B cell (primary cell): Measurements from ENCODE around the gene AGO3. TPM values are rescaled to one million over a fixed set of nuclear protein-coding genes. Genes with fewer than 3 reads are reported as not detected.

Experiments used
- ATAC-seq: fragments of 200-7000 bp; cut with Tn5 transposase; one replicate; pipeline ENCODE4 v1.10.0; 2021; ENCODE audit warnings: low read depth, mild to moderate bottlenecking, moderate number of reproducible peaks, moderate library complexity
- CTCF ChIA-PET: fragments of 350-600 bp; sonication (Branson Sonifier 250); formaldehyde crosslinking; loops from one replicate; lab custom pipeline; 2021; ENCODE audit warnings: antibody characterized with exemption, inconsistent platforms; lab: Charles Lee
- POLR2A ChIA-PET: fragments of 350-600 bp; sonication (Branson Sonifier 250); formaldehyde crosslinking; loops from one replicate; lab custom pipeline; 2021; ENCODE audit warnings: antibody characterized with exemption; lab: Charles Lee
- DNase-seq: peaks from one replicate; pipeline ENCODE4 v3.0.0; 2013
- H2AFZ ChIP-seq: 2 replicates; pipeline ENCODE4 v1.6.1; 2012; ENCODE audit warnings: mild to moderate bottlenecking, low read depth, low read length; ENCODE audit not compliant: insufficient read depth, poor library complexity, severe bottlenecking
- H3K27ac ChIP-seq, 2 donors: 1 replicate in 1 of 2; 2 replicates in 1 of 2; pipeline ENCODE4 v1.5.1; 2012 to 2013; ENCODE audit warnings: low read length in 2 of 2, mild to moderate bottlenecking in 2 of 2, moderate library complexity in 1 of 2
- H3K27me3 ChIP-seq, 4 experiments: fragments of 200-600 bp in 1 of 4; sonication (generic) in 1 of 4; replicated peaks in 1 of 4; 1 replicate in 2 of 4; 2 replicates in 2 of 4; pipeline versions ENCODE4 v1.6.1 to v1.7.0; 2013 to 2016; ENCODE audit warnings: low read length in 3 of 4, mild to moderate bottlenecking in 2 of 4, mixed read lengths in 1 of 4, moderate library complexity in 1 of 4; ENCODE audit not compliant: insufficient read depth in 4 of 4, control insufficient read depth in 3 of 4; ENCODE audit errors: control extremely low read depth in 1 of 4
- H3K36me3 ChIP-seq, 2 experiments: replicated peaks in 1 of 2; 1 replicate in 1 of 2; 2 replicates in 1 of 2; pipeline versions ENCODE4 v1.6.1 to v1.7.1; 2013; ENCODE audit warnings: low read length in 1 of 2; ENCODE audit not compliant: insufficient read depth in 2 of 2, control insufficient read depth in 1 of 2; ENCODE audit errors: control extremely low read depth in 1 of 2, extremely low read depth in 1 of 2
- H3K4me1 ChIP-seq, 2 donors: fragments of 200-600 bp in 1 of 2; sonication (generic) in 1 of 2; 1 replicate in 1 of 2; 2 replicates in 1 of 2; pipeline versions ENCODE4 v1.5.1 to v1.6.1; 2013 to 2017; ENCODE audit warnings: low read length in 2 of 2; ENCODE audit not compliant: control insufficient read depth in 2 of 2, insufficient read depth in 2 of 2
- H3K4me2 ChIP-seq: replicated peaks from 2 replicates; pipeline ENCODE3; 2012; ENCODE audit warnings: mild to moderate bottlenecking, low read depth, low read length; ENCODE audit not compliant: poor library complexity, severe bottlenecking
- H3K4me3 ChIP-seq, 5 experiments: fragments of 200-600 bp in 1 of 5; sonication (generic) in 1 of 5; 1 replicate in 3 of 5; 2 replicates in 2 of 5; pipeline versions ENCODE4 v1.5.1 to v1.7.0; 2011 to 2016; ENCODE audit warnings: low read length in 4 of 5, mild to moderate bottlenecking in 4 of 5, low read depth in 2 of 5, control low read depth in 1 of 5, moderate library complexity in 1 of 5; ENCODE audit not compliant: insufficient read depth in 1 of 5; ENCODE audit errors: control extremely low read depth in 1 of 5, extremely low read depth in 1 of 5
- H3K79me2 ChIP-seq: fragments of 200-600 bp; sonication (generic); one replicate; pipeline ENCODE4 v1.6.0; 2016; ENCODE audit warnings: low read length; ENCODE audit not compliant: control insufficient read depth, insufficient read depth
- H3K9ac ChIP-seq: fragments of 200-600 bp; sonication (generic); 2 replicates; pipeline ENCODE4 v1.6.1; 2017; ENCODE audit warnings: mild to moderate bottlenecking, low read length, moderate library complexity
- H3K9me3 ChIP-seq, 3 donors: one replicate each; pipeline versions ENCODE4 v1.6.1 to v1.7.1; 2013; ENCODE audit warnings: low read length in 2 of 3; ENCODE audit not compliant: control insufficient read depth in 2 of 3, insufficient read depth in 1 of 3; ENCODE audit errors: control extremely low read depth in 1 of 3
- H4K20me1 ChIP-seq: 2 replicates; pipeline ENCODE4 v1.6.0; 2012; ENCODE audit warnings: mild to moderate bottlenecking, low read length; ENCODE audit not compliant: insufficient read depth, control insufficient read depth, poor library complexity, severe bottlenecking
- H3K27ac Mint-ChIP-seq: one replicate; pipeline ENCODE4 v1.8.0; 2021; ENCODE audit warnings: mixed read lengths
- H3K27me3 Mint-ChIP-seq: one replicate; pipeline ENCODE4 v1.8.0; 2021; ENCODE audit warnings: mixed read lengths
- H3K4me1 Mint-ChIP-seq: one replicate; pipeline ENCODE4 v1.8.0; 2021; ENCODE audit warnings: mixed read lengths
- H3K4me3 Mint-ChIP-seq: one replicate; pipeline ENCODE4 v1.8.0; 2021; ENCODE audit warnings: mixed read lengths
- H3K9me3 Mint-ChIP-seq: one replicate; pipeline ENCODE4 v1.8.0; 2022; ENCODE audit warnings: mixed read lengths; ENCODE audit not compliant: insufficient read depth
- EZH2 ChIP-seq: IDR thresholded peaks from 2 replicates; pipeline ENCODE4 v1.6.1; 2012; ENCODE audit warnings: borderline replicate concordance, low read depth, mild to moderate bottlenecking, moderate library complexity, low read length; ENCODE audit not compliant: insufficient read depth, poor library complexity, severe bottlenecking
- WGBS: methylation state at CpG from one replicate; pipeline ENCODE4 v1.1.5; 2013; ENCODE audit warnings: missing lambda C conversion rate; ENCODE audit not compliant: insufficient coverage; 5-methylcytosine and 5-hydroxymethylcytosine counted together
- intact Hi-C: fragments of 100-400 bp; cut with micrococcal nuclease; formaldehyde crosslinking; loops from one replicate; pipeline ENCODE4 v1.10.0; 2022
- polyA plus RNA-seq: library from polyadenylated mRNA; depleted of rRNA; stranded (reverse); fragments of >200 nt; gene quantifications from 2 replicates; pipeline ENCODE4 v1.2.3, GENCODE V29; 2012
- total RNA-seq, 2 donors: library from RNA; stranded (reverse); fragments of 120-200 nt in 1 of 2; gene quantifications; 1 replicate in 1 of 2; 2 replicates in 1 of 2; pipeline versions ENCODE4 v1.2.3 to v1.2.4, GENCODE V29; 2013 to 2022
- TF ChIP-seq, protein P1 (sequence below): fragments of 200-600 bp; IDR thresholded peaks from one replicate; pipeline ENCODE4 v1.8.0; 2022; ENCODE audit warnings: antibody characterized with exemption, mild to moderate bottlenecking

Gene AGO3
- total and polyA plus RNA-seq, 2 donors (not counting 1 experiment from before 2014, with no cell fraction given): 5.1 to 44.9 TPM

DNA sequence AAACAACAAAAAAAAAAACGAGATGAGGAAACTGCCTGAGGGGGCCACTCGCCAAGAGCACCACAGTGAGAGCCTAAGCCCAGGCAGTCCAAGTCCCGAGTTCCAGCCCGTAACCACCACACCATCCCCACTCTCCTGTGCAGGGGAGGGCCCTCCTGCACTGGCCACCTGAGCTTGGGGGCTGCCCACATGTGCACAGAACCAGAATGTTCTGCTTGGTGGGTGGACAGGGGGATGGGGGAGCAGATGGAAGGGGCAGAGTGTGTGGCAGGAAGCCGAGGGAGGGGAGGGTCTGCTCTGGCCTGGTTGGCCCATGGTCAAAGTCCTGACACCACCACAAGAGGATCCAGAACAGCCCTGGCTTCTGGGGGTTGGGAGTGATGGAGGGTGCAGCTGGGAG, 175.4 kb downstream of the AGO3 start:
- Histone ChIP-seq H3K4me3 (no peak overlapping the region), H3K27ac (no peak overlapping the region), H3K79me2 (no peaks in the 10 kb centered on the region), H2AFZ (no peak overlapping the region), H3K27me3 (no peaks in the 10 kb centered on the region), H3K4me2 (no peak overlapping the region), H3K9me3 (no peaks in the 10 kb centered on the region), H3K4me1 (no peaks in the 10 kb centered on the region), H4K20me1 (no peaks in the 10 kb centered on the region), H3K9ac (no peak overlapping the region), H3K36me3 (no peaks in the 10 kb centered on the region)
- WGBS: 61% methylated on average over 5 of the region's 5 CpGs
- no peaks in the 10 kb centered on the region for H3K27me3 Mint-ChIP-seq
- POLR2A ChIA-PET: no interaction called here
- intact Hi-C loops: no loop called here
- H3K9me3 Mint-ChIP-seq: no peaks in the 10 kb centered on the region
- CTCF ChIA-PET: interaction anchor here (0.6 to 1.0 kb wide), 2 partner anchors 29 to 218 kb away, joined by 3 read pairs; no protein-coding TSS in a partner anchor
- TF ChIP-seq EZH2: no peak
- TF ChIP-seq, protein P1, sequence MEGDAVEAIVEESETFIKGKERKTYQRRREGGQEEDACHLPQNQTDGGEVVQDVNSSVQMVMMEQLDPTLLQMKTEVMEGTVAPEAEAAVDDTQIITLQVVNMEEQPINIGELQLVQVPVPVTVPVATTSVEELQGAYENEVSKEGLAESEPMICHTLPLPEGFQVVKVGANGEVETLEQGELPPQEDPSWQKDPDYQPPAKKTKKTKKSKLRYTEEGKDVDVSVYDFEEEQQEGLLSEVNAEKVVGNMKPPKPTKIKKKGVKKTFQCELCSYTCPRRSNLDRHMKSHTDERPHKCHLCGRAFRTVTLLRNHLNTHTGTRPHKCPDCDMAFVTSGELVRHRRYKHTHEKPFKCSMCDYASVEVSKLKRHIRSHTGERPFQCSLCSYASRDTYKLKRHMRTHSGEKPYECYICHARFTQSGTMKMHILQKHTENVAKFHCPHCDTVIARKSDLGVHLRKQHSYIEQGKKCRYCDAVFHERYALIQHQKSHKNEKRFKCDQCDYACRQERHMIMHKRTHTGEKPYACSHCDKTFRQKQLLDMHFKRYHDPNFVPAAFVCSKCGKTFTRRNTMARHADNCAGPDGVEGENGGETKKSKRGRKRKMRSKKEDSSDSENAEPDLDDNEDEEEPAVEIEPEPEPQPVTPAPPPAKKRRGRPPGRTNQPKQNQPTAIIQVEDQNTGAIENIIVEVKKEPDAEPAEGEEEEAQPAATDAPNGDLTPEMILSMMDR: no peak
- H3K27ac Mint-ChIP-seq: no peak overlapping the region
- H3K4me1 Mint-ChIP-seq: peaks cover 2% of the 10 kb centered on the region
- H3K4me3 Mint-ChIP-seq: no peak overlapping the region
- ATAC-seq (no peak), DNase-seq (no peak)

DNA sequence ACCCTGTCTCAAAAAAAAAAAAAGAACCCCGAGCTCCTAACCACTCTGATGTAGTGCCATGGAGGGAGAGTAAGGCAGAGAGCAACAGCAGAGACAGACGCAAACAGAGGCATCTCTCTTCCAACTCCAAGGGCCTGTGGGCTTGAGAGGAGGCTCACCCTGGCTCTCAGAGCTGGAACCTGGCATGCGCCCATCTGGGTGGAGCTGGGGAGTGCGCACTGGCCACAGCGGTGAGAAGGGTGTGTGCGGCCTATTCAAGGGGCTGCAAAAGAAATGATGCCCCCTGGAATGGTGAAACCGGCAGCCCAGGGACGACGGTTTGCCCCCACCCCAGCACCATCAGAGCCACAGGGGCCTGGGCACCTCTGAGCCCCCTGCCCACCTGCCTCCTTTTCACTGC, 176.5 kb downstream of the AGO3 start:
- Histone ChIP-seq H2AFZ (no peak overlapping the region), H3K79me2 (no peaks in the 10 kb centered on the region), H3K27ac (no peak overlapping the region), H3K9ac (no peak overlapping the region), H3K4me3 (no peak overlapping the region), H3K36me3 (no peaks in the 10 kb centered on the region), H4K20me1 (no peaks in the 10 kb centered on the region), H3K27me3 (no peaks in the 10 kb centered on the region), H3K9me3 (no peaks in the 10 kb centered on the region), H3K4me1 (no peaks in the 10 kb centered on the region), H3K4me2 (no peak overlapping the region)
- intact Hi-C loops: no loop called here
- no peak for TF ChIP-seq EZH2
- TF ChIP-seq, protein P1: no peak
- WGBS: 96% methylated on average over 8 of the region's 9 CpGs
- Mint-ChIP-seq H3K27ac (no peak overlapping the region), H3K9me3 (no peaks in the 10 kb centered on the region), H3K4me3 (no peak overlapping the region), H3K4me1 (peaks cover 2% of the 10 kb centered on the region), H3K27me3 (no peaks in the 10 kb centered on the region)
- ChIA-PET POLR2A (interaction anchor here (0.6 kb wide), 1 partner anchor 10 kb away, joined by 3 read pairs; no protein-coding TSS in a partner anchor), CTCF (no interaction called here)
- DNase-seq (no peak), ATAC-seq (no peak)
